GM10266 (cell line): Measurements from ENCODE around the gene ARSB.

ENCODE experiments used
- DNase-seq: peaks from one replicate; pipeline ENCODE4 v3.0.0; 2012; ENCODE audit errors: extremely low spot score
- CTCF ChIP-seq: IDR thresholded peaks from 2 replicates; pipeline ENCODE4 v1.5.1; 2012; ENCODE audit warnings: mild to moderate bottlenecking, low read depth; ENCODE audit not compliant: control insufficient read depth, insufficient read depth; ENCODE audit errors: missing control alignments

ARSB gene

GRCh38 chr5:78985116-78985724 lies at the start of gene ARSB:
ARSB (minus strand) TSS chr5:78985310; CDS start chr5:78985248, 62 bp downstream.
- DNase-seq, result peak; percentile 64
- TF ChIP-seq CTCF, result no peak

- TF ChIP-seq CTCF, result no peak
- DNase-seq, result no peak
Observed at GRCh38 chr5:79032782-79033181, 47.7 kb upstream of the ARSB start.

GRCh38 chr5:79032031-79032695 lies 47.1 kb upstream of the ARSB start:
- no peak for TF ChIP-seq CTCF
- DNase-seq, result no peak

- no peak for TF ChIP-seq CTCF
- DNase-seq, result no peak
Observed at GRCh38 chr5:79031485-79031867, 46.4 kb upstream of the ARSB start.

- TF ChIP-seq CTCF, result no peak
- DNase-seq, result no peak
Observed at GRCh38 chr5:79030663-79031484, 45.8 kb upstream of the ARSB start.

- peak; percentile 88 for TF ChIP-seq CTCF
- DNase-seq, result peak; percentile 26
Observed at GRCh38 chr5:79025054-79025472, 40.0 kb upstream of the ARSB start.
